HepG2 (cell line): ENCODE results near the gene KAZN. TPM values are rescaled to one million over a fixed set of nuclear protein-coding genes. Genes with fewer than 3 reads are reported as not detected.
A peak's percentile ranks its signal among the peaks of the same experiment; 100 is the strongest.

Source experiments
- CREM ChIP-seq, 2 experiments: sonication (generic) in 1 of 2; formaldehyde crosslinking in 1 of 2; IDR thresholded peaks; 2 replicates each; pipeline versions ENCODE4 v1.4.0 to v1.6.1; 2016 to 2020; ENCODE audit warnings: antibody characterized with exemption in 1 of 2, mild to moderate bottlenecking in 1 of 2, missing genetic modification reagents in 1 of 2
- HNRNPLL ChIP-seq: fragments of 200-400 bp; formaldehyde crosslinking; IDR thresholded peaks from 2 replicates; pipeline ENCODE4 v1.6.1; 2017; ENCODE audit warnings: mild to moderate bottlenecking, low read depth, low read length; ENCODE audit not compliant: poor library complexity, severe bottlenecking
- HOXA5 ChIP-seq: sonication (generic); formaldehyde crosslinking; IDR thresholded peaks from 2 replicates; pipeline ENCODE4 v1.4.0; 2020; ENCODE audit warnings: missing genetic modification reagents
- KMT2B ChIP-seq: IDR thresholded peaks from 2 replicates; pipeline ENCODE4 v1.6.1; 2016; ENCODE audit warnings: missing genetic modification reagents, missing compliant biosample characterization
- NR1H2 ChIP-seq: sonication (generic); formaldehyde crosslinking; IDR thresholded peaks from 2 replicates; pipeline ENCODE4 v1.8.1; 2022; ENCODE audit warnings: low read depth, missing genetic modification reagents, borderline replicate concordance
- NR2F2 ChIP-seq: IDR thresholded peaks from 2 replicates; pipeline ENCODE4 v1.6.1; 2012; ENCODE audit warnings: low read depth, inconsistent platforms, borderline replicate concordance
- PHF5A ChIP-seq: IDR thresholded peaks from one replicate; pipeline ENCODE4 v1.6.1; 2018; ENCODE audit warnings: low read depth, missing genetic modification reagents; ENCODE audit not compliant: unreplicated experiment
- PITX1 ChIP-seq: sonication (generic); formaldehyde crosslinking; IDR thresholded peaks from 2 replicates; pipeline ENCODE4 v1.5.1; 2020; ENCODE audit warnings: mild to moderate bottlenecking, missing genetic modification reagents
- SMAD1 ChIP-seq: sonication (generic); formaldehyde crosslinking; IDR thresholded peaks from 2 replicates; pipeline ENCODE4 v1.4.0; 2020; ENCODE audit warnings: missing genetic modification reagents, low read depth, mild to moderate bottlenecking, borderline replicate concordance
- SMYD3 ChIP-seq: sonication (generic); formaldehyde crosslinking; IDR thresholded peaks from 2 replicates; pipeline ENCODE4 v1.8.1; 2023; ENCODE audit warnings: mild to moderate bottlenecking, missing genetic modification reagents
- TMF1 ChIP-seq: sonication (generic); formaldehyde crosslinking; IDR thresholded peaks from 2 replicates; pipeline ENCODE4 v1.8.1; 2022; ENCODE audit warnings: low read depth, missing genetic modification reagents
- ZBTB42 ChIP-seq: sonication (generic); formaldehyde crosslinking; IDR thresholded peaks from 2 replicates; pipeline ENCODE4 v1.5.0; 2020; ENCODE audit warnings: mild to moderate bottlenecking, missing genetic modification reagents
- ZNF33A ChIP-seq: sonication (generic); formaldehyde crosslinking; IDR thresholded peaks from 2 replicates; pipeline ENCODE4 v1.5.1; 2020; ENCODE audit warnings: missing genetic modification reagents, mild to moderate bottlenecking, moderate library complexity, borderline replicate concordance
- ZNF563 ChIP-seq: sonication (generic); formaldehyde crosslinking; IDR thresholded peaks from 2 replicates; pipeline ENCODE4 v1.8.0; 2022; ENCODE audit warnings: mild to moderate bottlenecking, moderate library complexity, missing genetic modification reagents
- ZNF572 ChIP-seq: sonication (generic); formaldehyde crosslinking; IDR thresholded peaks from 2 replicates; pipeline ENCODE4 v1.5.1; 2020; ENCODE audit warnings: mild to moderate bottlenecking, missing genetic modification reagents
- ZNF782 ChIP-seq: sonication (generic); formaldehyde crosslinking; IDR thresholded peaks from 2 replicates; pipeline ENCODE4 v1.4.0; 2020; ENCODE audit warnings: missing genetic modification reagents, mild to moderate bottlenecking, borderline replicate concordance
- ZSCAN12 ChIP-seq: sonication (generic); formaldehyde crosslinking; IDR thresholded peaks from 2 replicates; pipeline ENCODE4 v1.9.0; 2021; ENCODE audit warnings: mild to moderate bottlenecking, missing genetic modification reagents
- polyA plus RNA-seq, 8 experiments: library from polyadenylated mRNA; depleted of rRNA in 3 of 8; stranded (reverse) in 7 of 8; unstranded in 1 of 8; fragments of >200 nt; fragmentation: Illumina TruSeq in 4 of 8; extraction: Trizol in 4 of 8; gene quantifications; 2 replicates each; pipeline versions ENCODE4 v1.2.1 to v1.2.3, GENCODE V29; 2011 to 2016; ENCODE audit warnings: low read depth in 4 of 8, missing spikeins in 1 of 8, mixed read lengths in 1 of 8; ENCODE audit not compliant: insufficient read depth in 1 of 8
- total RNA-seq, 5 experiments: library from RNA; depleted of rRNA; stranded (reverse); fragments of >200 nt; fragmentation: Illumina TruSeq; extraction: Trizol; gene quantifications; 2 replicates each; pipeline ENCODE4 v1.2.3, GENCODE V29; 2016; ENCODE audit warnings: low read depth in 1 of 5
- TF ChIP-seq, protein P1 (sequence below): sonication (generic); formaldehyde crosslinking; IDR thresholded peaks from 2 replicates; pipeline ENCODE4 v1.8.1; 2023; ENCODE audit warnings: missing genetic modification reagents, inconsistent platforms, borderline replicate concordance
- TF ChIP-seq, protein P2 (sequence below): sonication (generic); formaldehyde crosslinking; IDR thresholded peaks from 2 replicates; pipeline ENCODE4 v1.5.0; 2020; ENCODE audit warnings: mild to moderate bottlenecking, missing genetic modification reagents, borderline replicate concordance
- TF ChIP-seq, protein P3 (sequence below): sonication (generic); formaldehyde crosslinking; IDR thresholded peaks from 2 replicates; pipeline ENCODE4 v1.4.0; 2020; ENCODE audit warnings: missing genetic modification reagents

KAZN gene
- total and polyA plus RNA-seq, 2 of the 13 experiments (the other 11 are each of a cell fraction or from before 2014, with no cell fraction given), result 10.4 to 13.5 TPM

DNA sequence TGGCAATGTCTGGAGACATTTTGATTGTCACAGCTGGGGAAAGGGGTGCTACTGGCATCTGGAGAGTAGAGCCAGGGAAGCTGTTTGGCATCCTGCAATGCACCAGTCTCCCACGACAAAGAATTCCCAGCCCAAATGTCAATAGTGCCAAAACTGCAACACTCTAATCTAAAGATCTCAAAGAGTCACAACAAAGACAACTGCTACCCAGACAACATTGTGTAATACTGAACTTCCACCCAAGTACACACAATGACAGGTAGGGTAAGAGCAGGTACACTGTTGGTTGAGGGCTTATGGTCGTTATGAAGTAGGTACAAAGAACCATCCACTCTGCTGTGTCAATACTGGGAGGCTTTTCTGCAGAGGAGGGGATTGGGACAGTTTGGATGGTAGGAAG, 546.8 kb downstream of the KAZN start (continued):
- TF ChIP-seq, protein P1, sequence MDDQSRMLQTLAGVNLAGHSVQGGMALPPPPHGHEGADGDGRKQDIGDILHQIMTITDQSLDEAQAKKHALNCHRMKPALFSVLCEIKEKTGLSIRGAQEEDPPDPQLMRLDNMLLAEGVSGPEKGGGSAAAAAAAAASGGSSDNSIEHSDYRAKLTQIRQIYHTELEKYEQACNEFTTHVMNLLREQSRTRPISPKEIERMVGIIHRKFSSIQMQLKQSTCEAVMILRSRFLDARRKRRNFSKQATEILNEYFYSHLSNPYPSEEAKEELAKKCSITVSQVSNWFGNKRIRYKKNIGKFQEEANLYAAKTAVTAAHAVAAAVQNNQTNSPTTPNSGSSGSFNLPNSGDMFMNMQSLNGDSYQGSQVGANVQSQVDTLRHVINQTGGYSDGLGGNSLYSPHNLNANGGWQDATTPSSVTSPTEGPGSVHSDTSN (CRISPR knock-in tag), result no peak
- TF ChIP-seq SMYD3, result no peak
- no peak for TF ChIP-seq SMAD1 (CRISPR knock-in tag)
- peak; percentile 26; the same call in 1 of the 2 replicates for TF ChIP-seq NR2F2
- TF ChIP-seq ZNF782 (CRISPR knock-in tag), result no peak
- no peak for TF ChIP-seq KMT2B (CRISPR knock-in tag)
- no peak for TF ChIP-seq ZNF572 (CRISPR knock-in tag)
- TF ChIP-seq CREM (IDR thresholded peaks at IDR 0.05), result peak; percentile 82
- TF ChIP-seq CREM (CRISPR knock-in tag; IDR thresholded peaks at IDR 0.05), result no peak
- no peak for TF ChIP-seq TMF1 (CRISPR knock-in tag)
- TF ChIP-seq, protein P2, sequence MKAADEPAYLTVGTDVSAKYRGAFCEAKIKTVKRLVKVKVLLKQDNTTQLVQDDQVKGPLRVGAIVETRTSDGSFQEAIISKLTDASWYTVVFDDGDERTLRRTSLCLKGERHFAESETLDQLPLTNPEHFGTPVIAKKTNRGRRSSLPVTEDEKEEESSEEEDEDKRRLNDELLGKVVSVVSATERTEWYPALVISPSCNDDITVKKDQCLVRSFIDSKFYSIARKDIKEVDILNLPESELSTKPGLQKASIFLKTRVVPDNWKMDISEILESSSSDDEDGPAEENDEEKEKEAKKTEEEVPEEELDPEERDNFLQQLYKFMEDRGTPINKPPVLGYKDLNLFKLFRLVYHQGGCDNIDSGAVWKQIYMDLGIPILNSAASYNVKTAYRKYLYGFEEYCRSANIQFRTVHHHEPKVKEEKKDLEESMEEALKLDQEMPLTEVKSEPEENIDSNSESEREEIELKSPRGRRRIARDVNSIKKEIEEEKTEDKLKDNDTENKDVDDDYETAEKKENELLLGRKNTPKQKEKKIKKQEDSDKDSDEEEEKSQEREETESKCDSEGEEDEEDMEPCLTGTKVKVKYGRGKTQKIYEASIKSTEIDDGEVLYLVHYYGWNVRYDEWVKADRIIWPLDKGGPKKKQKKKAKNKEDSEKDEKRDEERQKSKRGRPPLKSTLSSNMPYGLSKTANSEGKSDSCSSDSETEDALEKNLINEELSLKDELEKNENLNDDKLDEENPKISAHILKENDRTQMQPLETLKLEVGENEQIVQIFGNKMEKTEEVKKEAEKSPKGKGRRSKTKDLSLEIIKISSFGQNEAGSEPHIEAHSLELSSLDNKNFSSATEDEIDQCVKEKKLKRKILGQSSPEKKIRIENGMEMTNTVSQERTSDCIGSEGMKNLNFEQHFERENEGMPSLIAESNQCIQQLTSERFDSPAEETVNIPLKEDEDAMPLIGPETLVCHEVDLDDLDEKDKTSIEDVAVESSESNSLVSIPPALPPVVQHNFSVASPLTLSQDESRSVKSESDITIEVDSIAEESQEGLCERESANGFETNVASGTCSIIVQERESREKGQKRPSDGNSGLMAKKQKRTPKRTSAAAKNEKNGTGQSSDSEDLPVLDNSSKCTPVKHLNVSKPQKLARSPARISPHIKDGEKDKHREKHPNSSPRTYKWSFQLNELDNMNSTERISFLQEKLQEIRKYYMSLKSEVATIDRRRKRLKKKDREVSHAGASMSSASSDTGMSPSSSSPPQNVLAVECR, result peak; percentile 75; the same call in 1 of the 2 replicates
- TF ChIP-seq PHF5A (CRISPR knock-in tag), result no peak
- TF ChIP-seq NR1H2 (CRISPR knock-in tag), result no peak
- TF ChIP-seq PITX1 (CRISPR knock-in tag), result peak; percentile 92
- TF ChIP-seq ZNF33A (CRISPR knock-in tag), result no peak
- no peak for TF ChIP-seq ZNF563
- no peak for TF ChIP-seq ZBTB42 (CRISPR knock-in tag)
- TF ChIP-seq HOXA5, result no peak
- no peak for TF ChIP-seq HNRNPLL
- no peak for TF ChIP-seq ZSCAN12 (CRISPR knock-in tag)
- TF ChIP-seq, protein P3, sequence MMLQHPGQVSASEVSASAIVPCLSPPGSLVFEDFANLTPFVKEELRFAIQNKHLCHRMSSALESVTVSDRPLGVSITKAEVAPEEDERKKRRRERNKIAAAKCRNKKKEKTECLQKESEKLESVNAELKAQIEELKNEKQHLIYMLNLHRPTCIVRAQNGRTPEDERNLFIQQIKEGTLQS (CRISPR knock-in tag), result no peak
